Ishikawa (cell line): ENCODE measurements around the gene EYS.

Experiments used
- EP300 ChIP-seq: IDR thresholded peaks from 2 replicates; pipeline ENCODE4 v1.6.1; 2012; ENCODE audit warnings: borderline replicate concordance
- FOXM1 ChIP-seq: IDR thresholded peaks from 2 replicates; pipeline ENCODE4 v1.6.1; 2012; ENCODE audit warnings: low read depth, borderline replicate concordance
- NFIC ChIP-seq: IDR thresholded peaks from 2 replicates; pipeline ENCODE4 v1.6.1; 2012

DNA sequence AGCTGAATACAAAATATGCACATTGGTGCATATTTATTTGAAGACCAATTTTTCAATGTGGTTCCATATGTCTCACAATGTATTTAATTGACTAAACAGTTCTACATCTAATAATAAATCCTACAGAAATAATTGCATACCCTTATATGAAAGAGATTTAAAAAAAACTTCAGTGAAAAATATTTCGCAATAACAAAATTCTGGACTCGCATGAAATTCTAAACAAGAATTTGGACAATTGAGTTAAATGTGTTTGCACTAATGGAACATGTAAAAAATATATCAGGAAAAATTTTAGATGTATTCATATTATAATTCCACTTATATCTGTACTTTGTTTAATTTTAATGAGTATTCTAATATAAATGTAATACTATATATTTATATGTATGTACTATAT, 1003.1 kb downstream of the EYS start:
- TF ChIP-seq FOXM1 (no peak), EP300 (no peak), NFIC (no peak)
